ENCODE measurements around the gene PRELP. TPM values are rescaled to one million over a fixed set of nuclear protein-coding genes. Genes with fewer than 3 reads are reported as not detected.

PRELP gene
- total RNA-seq = 100 to 1,000 TPM in 1 of 4 donors, 10 to 100 TPM in 3; 67.3 to 115 (median 83.2) TPM

- peak; percentile 33 for ATAC-seq (ENCODE audit: low FRiP score)
- no peak for DNase-seq (ENCODE audit: low spot score)
- TF ChIP-seq, protein P1, sequence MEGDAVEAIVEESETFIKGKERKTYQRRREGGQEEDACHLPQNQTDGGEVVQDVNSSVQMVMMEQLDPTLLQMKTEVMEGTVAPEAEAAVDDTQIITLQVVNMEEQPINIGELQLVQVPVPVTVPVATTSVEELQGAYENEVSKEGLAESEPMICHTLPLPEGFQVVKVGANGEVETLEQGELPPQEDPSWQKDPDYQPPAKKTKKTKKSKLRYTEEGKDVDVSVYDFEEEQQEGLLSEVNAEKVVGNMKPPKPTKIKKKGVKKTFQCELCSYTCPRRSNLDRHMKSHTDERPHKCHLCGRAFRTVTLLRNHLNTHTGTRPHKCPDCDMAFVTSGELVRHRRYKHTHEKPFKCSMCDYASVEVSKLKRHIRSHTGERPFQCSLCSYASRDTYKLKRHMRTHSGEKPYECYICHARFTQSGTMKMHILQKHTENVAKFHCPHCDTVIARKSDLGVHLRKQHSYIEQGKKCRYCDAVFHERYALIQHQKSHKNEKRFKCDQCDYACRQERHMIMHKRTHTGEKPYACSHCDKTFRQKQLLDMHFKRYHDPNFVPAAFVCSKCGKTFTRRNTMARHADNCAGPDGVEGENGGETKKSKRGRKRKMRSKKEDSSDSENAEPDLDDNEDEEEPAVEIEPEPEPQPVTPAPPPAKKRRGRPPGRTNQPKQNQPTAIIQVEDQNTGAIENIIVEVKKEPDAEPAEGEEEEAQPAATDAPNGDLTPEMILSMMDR (IDR thresholded peaks at IDR 0.05) = no peak
Measured at GRCh38 chr1:203475012-203475981, at the start of gene PRELP. PRELP (plus strand) TSS chr1:203475806; CDS start chr1:203483185, 7,379 bp downstream.

GRCh38 chr1:203426366-203426765 is 49.2 kb upstream of the PRELP start:
- no peak for DNase-seq (ENCODE audit: low spot score)
- ATAC-seq (ENCODE audit: low FRiP score) = no peak

GRCh38 chr1:203426870-203427269 is 48.7 kb upstream of the PRELP start:
- DNase-seq (ENCODE audit: low spot score) = no peak
- no peak for ATAC-seq (ENCODE audit: low FRiP score)
- TF ChIP-seq, protein P1 (IDR thresholded peaks at IDR 0.05) = no peak

More at GRCh38 chr1:203426366-203426765, 49.2 kb upstream of the PRELP start:
- TF ChIP-seq, protein P1 (IDR thresholded peaks at IDR 0.05) = no peak

- TF ChIP-seq, protein P1 (IDR thresholded peaks at IDR 0.05) = no peak
- no peak for ATAC-seq (ENCODE audit: low FRiP score)
- DNase-seq (ENCODE audit: low spot score) = no peak
Measured at GRCh38 chr1:203427451-203427850, 48.2 kb upstream of the PRELP start.

DNA sequence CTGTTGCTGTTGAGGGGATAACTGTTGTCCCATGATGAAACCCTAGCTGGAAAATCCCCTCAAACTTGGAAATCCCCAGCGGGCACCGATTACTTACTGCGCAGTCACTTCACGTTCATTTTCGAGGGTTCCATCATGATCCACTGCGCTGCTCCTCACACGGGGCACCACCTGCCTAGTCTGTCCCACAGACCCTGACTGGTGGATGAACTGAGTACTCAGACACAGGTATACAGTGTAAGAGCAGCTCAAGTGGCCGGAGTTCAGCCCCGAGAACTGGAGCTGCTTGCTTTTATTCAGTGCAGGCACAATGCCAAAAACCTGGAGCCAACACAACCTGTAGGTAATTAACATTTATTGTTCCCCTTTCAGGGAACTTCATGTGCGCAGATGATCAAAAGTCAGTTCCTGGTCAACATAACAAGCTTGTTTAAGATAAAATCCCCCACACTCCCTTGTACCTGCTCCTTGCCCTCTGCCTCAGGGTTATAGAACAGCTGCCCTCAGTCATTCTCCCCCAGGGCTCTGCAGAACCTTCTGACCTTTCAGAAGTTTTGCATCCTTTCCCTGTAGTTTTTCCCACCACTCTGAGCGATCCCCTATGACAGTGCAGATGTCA is 46.5 kb upstream of the PRELP start:
- ATAC-seq (ENCODE audit: low FRiP score) (no peak), DNase-seq (ENCODE audit: low spot score) (no peak)
- TF ChIP-seq, protein P1 (IDR thresholded peaks at IDR 0.05) = no peak

GRCh38 chr1:203435615-203436014 is 40.0 kb upstream of the PRELP start:
- TF ChIP-seq, protein P1 (IDR thresholded peaks at IDR 0.05) = no peak
- DNase-seq (ENCODE audit: low spot score) (no peak), ATAC-seq (ENCODE audit: low FRiP score) (no peak)

Measured in omental fat pad (tissue), 4 donors.